ENCODE measurements around the gene TYMS. TPM values are rescaled to one million over a fixed set of nuclear protein-coding genes. Genes with fewer than 3 reads are reported as not detected.

The TYMS gene
- total RNA-seq, 1 donor, result 25.7 TPM

DNA sequence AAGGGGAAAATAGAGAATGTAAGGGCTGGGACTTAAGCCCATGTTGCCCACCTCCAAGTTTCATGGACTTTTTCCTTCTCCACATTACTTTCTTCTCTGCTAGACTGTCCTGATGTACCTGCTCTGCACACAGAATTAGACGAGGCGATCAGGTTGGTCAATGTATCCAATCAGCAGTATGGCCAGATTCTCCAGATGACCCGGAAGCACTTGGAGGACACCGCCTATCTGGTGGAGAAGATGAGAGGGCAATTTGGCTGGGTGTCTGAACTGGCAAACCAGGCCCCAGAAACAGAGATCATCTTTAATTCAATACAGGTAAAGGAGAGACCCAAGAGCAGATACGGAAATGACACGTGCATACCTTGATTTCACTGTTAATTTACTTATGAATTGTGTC, 16.2 kb upstream of the TYMS start:
- TF ChIP-seq, protein P1, sequence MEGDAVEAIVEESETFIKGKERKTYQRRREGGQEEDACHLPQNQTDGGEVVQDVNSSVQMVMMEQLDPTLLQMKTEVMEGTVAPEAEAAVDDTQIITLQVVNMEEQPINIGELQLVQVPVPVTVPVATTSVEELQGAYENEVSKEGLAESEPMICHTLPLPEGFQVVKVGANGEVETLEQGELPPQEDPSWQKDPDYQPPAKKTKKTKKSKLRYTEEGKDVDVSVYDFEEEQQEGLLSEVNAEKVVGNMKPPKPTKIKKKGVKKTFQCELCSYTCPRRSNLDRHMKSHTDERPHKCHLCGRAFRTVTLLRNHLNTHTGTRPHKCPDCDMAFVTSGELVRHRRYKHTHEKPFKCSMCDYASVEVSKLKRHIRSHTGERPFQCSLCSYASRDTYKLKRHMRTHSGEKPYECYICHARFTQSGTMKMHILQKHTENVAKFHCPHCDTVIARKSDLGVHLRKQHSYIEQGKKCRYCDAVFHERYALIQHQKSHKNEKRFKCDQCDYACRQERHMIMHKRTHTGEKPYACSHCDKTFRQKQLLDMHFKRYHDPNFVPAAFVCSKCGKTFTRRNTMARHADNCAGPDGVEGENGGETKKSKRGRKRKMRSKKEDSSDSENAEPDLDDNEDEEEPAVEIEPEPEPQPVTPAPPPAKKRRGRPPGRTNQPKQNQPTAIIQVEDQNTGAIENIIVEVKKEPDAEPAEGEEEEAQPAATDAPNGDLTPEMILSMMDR (IDR thresholded peaks at IDR 0.05; ENCODE audit: insufficient read depth, low read length), result no peak
- no peak for DNase-seq (ENCODE audit: low read depth)
- no peak overlapping the region for H3K4me3 ChIP-seq (ENCODE audit: low read depth, low read length)

DNA sequence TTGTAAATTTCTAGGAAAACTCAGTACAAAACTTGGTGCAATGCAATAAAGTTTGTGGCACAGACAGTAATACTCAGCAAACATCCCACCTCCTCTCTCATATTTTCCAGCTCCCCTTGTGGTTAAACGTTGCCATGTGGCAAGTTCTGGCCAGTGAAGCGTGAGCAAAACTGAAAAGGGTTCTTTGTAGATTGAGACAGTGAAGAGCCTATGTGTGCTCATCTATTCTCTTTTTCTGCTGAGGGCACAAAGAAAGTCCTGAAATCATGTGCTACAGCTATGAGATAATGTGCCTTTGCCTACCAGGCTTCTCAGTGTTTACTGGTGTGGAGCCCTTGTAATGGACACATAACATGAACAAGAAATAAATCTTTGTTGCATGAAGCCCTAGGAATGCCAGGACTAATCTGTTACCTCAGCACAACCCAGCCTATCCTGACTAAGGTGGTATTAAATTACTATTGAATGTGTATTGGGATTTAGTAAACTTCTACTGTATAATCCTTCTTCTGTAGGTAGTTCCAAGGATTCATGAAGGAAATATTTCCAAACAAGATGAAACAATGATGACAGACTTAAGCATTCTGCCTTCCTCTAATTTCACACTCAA, 13.0 kb upstream of the TYMS start:
- no peak overlapping the region for H3K4me3 ChIP-seq (ENCODE audit: low read depth, low read length)
- TF ChIP-seq, protein P1 (IDR thresholded peaks at IDR 0.05; ENCODE audit: insufficient read depth, low read length), result peak; percentile 1
- DNase-seq (ENCODE audit: low read depth), result no peak

DNA sequence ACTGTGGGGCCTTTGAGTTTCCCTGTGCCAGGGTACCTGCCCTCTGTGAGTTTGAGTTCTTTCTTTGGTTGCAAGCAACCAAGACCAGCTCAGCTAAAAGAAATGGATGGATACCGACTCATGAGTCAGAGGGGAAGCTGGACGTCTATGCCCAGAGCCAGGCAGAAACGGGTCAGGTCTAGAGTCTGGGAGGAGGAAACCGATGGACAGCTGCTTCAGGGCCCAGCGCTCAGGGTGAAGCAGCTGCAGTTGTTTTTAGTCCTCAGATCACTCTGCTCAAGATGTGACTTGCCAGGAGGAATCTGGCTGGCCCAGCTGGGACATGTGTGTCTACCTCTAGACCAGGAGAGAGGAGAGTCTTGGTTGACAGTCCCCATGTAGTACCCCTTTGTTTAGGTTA, 10.1 kb upstream of the TYMS start:
- TF ChIP-seq, protein P1 (IDR thresholded peaks at IDR 0.05; ENCODE audit: insufficient read depth, low read length), result no peak
- H3K4me3 ChIP-seq (ENCODE audit: low read depth, low read length), result no peak overlapping the region
- DNase-seq (ENCODE audit: low read depth), result no peak

DNA sequence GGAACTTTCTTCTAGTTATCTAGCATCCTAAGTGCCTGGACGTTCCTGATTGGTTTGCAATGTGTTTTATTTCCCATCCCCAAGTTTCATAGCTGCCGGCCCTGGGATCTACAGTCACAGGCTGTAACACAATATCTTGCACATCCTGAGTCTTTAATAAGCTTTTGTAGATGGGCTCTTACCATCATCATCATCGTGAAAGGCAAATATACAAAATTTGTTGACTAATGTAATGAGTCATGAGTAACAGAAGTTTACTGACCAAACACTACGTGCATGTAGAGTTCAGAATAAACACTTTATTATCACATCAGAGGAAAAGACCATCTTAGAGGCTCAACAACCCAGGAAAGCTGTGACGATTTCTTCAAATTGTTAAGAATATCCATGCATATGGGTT, 8.1 kb upstream of the TYMS start:
- DNase-seq (ENCODE audit: low read depth), result no peak
- no peak overlapping the region for H3K4me3 ChIP-seq (ENCODE audit: low read depth, low read length)
- TF ChIP-seq, protein P1 (IDR thresholded peaks at IDR 0.05; ENCODE audit: insufficient read depth, low read length), result no peak

DNA sequence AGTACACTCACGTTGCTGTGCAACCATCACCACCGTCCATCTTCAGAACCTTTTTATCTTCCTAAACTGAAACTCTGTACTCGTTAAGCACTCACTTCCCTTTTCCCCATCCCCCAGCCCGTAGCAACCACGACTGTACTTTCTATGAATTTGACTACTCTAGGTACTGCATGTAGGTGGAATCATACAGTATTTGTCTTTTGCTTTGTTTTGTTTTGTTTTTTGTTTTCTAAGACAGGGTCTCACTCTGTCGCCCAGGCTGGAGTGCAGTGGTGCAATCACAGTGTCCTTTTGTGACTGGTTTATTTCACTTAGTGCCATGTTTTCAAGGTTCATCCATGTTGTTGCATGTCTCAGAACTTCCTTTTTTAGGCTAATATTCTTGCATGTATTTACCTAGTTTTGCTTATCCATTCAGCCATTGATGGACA, 7.0 kb upstream of the TYMS start:
- TF ChIP-seq, protein P1 (IDR thresholded peaks at IDR 0.05; ENCODE audit: insufficient read depth, low read length), result no peak
- DNase-seq (ENCODE audit: low read depth), result no peak
- no peak overlapping the region for H3K4me3 ChIP-seq (ENCODE audit: low read depth, low read length)

DNA sequence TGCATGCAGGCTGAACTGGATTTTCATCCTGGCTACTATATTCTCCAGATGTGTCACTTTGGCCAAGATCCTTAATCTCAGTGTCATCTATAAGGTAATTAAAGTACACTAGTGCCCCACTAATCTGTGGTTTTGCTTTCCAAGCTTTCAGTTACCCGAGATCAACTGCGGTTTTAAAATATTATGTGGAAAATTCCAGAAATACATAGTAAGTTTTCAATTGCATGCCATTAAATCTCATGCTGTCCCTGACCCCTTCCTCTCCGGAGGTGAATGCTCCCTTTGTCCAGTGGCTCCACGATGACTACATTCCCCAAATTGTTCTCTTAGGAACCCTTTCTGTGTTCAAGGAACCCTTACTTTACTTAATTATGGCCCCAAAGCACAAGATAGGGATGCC, 5.3 kb upstream of the TYMS start:
- no peak for DNase-seq (ENCODE audit: low read depth)
- H3K4me3 ChIP-seq (ENCODE audit: low read depth, low read length), result no peak overlapping the region
- TF ChIP-seq, protein P1 (IDR thresholded peaks at IDR 0.05; ENCODE audit: insufficient read depth, low read length), result no peak

DNA sequence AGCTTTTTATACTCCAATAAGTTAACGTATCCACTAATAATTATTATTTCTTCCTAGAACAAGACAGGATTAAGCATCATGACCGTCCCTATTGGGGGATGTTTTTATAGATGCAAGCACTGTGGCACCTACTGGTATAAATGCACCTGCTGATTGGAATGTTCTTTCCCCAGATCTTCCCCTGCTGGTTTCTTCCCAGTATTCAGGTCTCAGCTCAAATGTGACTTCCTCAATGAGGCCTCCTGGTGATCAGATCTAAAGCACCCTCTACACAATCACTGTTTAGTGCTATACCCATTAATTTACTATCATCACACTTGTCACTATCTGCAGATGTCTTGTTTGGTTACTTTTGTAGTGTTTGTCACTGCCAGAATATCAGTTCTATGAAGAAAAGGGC, 3.9 kb upstream of the TYMS start:
- no peak overlapping the region for H3K4me3 ChIP-seq (ENCODE audit: low read depth, low read length)
- TF ChIP-seq, protein P1 (IDR thresholded peaks at IDR 0.05; ENCODE audit: insufficient read depth, low read length), result no peak
- DNase-seq (ENCODE audit: low read depth), result no peak
